ENCODE results near the gene PPP3R1.

PPP3R1 gene

DNA sequence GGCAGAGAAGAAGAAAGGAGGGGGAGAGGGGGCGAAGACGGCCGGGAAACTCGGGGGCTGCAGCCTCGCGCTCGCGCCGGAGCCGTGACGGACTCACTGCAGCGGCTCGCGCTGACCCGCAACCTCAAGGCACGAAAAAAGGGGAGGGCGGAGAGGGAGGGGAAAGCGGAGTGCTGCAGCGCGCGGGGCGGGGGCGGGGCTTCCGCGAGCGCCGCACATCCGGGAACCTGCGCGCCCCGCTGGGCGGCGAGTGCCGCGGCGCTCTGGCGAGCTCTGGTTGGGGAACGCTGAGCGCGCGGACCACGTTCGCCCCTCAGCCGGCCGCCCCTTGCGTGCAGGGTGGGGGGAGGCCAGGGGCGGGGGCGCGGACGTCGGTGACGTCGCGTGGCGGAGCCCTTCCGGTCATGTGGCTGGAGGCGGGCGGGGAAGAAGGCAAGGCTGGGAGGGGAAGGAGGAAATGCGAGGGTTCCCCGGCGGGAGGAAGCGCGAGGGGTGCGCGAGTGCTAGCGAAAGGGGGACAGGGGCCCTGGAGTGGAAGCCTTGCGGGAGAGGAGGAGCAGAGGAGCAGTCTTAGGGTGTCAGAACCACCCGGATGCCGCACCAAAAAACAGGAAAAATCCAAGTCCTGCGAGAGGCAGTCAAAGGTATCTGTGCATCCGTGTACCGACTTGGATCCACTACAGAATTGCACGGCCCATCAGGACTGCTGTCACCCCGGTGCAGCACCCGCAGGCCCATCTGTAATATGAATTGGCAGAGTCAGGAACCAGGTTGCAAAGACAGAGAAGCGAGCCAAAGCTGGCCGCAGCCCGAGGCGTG lies at the start of gene PPP3R1:
TSS of gene PPP3R1 (minus strand) at position 133 of the 819 bp plus-strand sequence. CDS start 405 bp downstream, outside the sequence.
- peak; percentile 95 to 97 for DNase-seq

GRCh38 chr2:68295516-68295915 lies 43.2 kb upstream of the PPP3R1 start:
- DNase-seq, result no peak

DNA sequence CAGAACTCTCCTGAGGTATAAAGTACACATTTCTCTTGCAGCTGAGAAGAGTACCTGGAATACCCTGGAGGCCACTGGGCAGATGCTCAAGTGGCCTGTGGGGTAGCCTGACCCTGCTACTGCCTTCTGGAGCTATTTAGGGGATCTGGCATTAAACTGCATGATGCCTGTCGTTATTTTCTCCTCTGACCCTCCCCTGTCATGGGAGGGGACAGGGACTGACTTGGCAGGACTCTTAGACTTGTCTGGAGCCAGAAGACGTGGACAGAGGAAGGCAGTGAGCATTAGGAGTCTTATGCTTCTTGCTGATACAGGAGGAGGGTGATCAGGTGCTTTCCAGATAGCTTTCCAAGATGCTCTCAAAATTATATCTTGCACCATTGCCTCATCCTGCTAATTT lies 42.6 kb upstream of the PPP3R1 start:
- DNase-seq, result no peak

DNA sequence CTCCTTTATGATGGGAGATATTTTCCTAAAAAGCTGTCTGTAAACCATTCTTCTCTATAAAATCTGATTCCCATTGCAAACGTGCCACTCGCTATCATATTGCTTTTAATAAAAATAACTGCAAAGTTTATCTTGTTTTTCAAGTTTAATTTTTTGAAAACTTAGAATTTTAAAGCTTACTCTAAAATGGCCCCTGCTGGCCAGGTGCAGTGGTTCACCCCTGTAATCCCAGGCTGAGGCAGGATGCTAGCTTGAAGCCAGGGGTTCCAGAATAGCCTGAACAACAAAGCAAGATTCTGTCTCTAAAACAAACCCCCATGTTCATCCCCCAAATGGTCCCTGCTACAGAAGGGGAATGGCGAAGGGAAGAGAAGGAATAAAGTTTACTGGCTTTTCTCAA lies 41.9 kb upstream of the PPP3R1 start:
- DNase-seq, result no peak

DNA sequence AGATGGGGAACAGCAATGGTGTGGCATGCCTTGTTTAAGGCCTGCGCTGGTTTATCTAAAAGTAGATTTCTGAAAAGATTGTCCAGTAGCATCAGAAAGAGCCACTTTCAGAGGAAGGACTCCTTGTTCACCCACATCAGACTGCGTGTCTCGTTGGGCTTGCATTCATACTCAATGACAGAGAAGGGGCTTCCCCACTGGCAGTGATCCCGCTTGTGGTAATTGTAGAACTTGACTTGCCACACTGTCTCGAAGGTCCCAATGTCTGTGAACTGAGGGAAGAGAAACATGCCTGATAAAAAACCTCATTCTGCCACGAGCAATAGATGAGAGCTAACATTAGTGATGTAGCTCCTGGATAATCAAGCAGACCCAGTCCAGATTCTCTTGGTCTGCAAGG lies 41.4 kb upstream of the PPP3R1 start:
- DNase-seq, result no peak

- no peak for DNase-seq
These were observed 40.7 kb upstream of the PPP3R1 start for GRCh38 chr2:68293024-68293423.

DNA sequence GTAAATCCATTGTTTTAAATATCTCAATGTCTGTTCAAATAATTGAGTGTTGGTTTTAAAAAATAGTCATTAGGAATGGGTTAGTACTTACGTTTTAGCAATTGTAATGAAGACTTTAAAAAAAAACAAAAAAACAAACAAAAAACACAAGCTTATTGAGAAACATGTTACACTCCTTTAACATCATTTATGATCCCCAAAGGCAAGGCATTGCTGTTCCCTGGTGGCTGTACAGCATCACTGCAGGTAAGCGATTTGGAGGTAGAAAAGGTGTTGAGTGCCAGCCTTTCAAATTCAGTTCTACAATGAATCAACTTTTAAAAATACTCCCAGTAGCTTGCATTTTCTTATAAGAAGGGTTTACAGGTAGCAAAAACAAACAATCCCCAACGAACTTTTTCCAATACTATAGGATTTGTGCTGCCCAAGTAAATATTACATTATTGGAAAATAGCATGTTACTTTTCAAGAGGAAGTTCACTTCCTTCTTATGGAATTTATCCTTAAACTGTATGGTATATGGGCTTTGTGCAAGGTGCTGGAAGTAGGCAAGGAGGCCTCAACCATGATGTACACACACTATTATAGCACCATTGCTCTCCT lies 39.9 kb upstream of the PPP3R1 start:
- peak; percentile 25 to 35 for DNase-seq

DNA sequence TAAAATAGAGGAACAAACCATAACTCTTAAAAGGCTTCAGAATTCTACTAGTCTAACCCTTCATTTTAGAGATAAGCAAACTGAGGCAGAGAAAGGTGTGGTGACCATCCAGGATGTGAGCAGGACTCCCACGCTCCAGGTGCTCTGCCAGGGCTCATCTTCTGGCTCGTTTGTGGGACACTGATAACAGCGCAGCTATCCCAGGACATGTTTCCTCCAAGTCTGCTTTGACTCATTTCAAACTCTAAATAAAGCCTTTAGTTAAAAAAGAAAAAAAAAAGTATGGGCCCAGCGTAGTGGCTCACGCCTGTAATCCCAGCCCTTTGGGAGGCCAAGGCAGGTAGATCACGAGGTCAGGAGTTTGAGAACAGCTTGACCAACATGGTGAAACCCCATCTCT lies 39.0 kb upstream of the PPP3R1 start:
- no peak for DNase-seq

- DNase-seq, result no peak
These were observed 38.6 kb upstream of the PPP3R1 start for GRCh38 chr2:68290901-68291300.

DNA sequence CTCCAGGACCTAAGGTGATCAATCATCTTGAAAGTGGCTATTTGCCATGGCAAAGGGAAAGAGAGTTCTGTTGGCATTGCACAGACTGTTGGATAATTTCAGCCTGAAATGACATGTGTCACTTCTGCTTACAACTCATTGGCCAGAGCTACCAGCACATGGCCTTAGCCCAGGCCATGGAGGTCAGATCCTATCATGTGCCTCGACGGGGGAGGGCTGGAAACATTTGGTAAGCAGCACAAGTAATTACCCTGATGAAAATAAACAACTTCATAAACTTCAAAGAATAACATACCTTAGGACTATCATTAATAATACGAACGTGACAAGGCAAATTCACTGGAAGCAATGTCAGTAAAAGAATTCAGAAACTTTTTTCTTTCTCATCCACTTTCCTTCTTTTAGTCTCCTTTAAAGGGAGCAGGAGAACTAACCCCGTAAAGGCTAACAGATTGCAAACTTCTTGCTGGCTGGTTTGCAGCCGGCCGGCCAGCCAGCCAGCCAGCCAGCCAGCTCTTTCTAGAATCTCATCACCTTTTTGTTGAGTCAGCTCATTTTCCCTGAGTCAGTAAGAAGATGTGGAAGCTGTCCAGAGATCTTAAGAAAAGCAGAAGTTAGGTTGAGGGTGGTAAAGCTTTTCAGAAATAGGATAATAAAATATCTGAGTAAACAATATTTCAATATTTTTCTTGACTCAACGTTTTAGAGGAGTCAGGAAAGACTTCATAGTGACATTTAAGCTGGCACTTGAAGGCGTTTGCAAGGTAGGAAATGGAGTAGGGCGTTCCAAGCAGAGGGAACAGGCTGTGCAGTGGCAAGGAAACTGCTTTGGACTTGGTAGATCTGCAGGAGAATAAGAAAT lies 35.5 kb upstream of the PPP3R1 start:
- DNase-seq, result no peak

GRCh38 chr2:68284896-68285295 lies 32.6 kb upstream of the PPP3R1 start:
- DNase-seq, result no peak

DNA sequence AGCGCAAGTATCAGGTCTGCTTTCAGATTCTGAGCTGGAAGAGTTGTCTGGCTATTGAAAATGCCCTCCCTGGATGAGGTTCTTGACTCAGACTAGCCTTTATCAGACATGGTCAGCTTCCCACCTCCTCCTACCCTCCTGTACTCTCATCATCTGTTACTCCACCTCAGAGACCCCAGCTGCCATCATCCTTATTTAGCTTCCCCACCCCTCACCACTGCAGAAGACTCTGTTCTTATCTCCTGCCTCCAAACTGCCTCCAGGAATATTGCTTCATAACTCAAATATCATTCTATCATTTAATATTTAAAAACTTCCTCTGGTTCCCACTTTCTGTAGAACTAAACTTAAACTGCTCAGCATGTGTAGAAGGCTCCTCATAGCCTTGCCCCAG lies 31.1 kb upstream of the PPP3R1 start:
- no peak for DNase-seq

DNA sequence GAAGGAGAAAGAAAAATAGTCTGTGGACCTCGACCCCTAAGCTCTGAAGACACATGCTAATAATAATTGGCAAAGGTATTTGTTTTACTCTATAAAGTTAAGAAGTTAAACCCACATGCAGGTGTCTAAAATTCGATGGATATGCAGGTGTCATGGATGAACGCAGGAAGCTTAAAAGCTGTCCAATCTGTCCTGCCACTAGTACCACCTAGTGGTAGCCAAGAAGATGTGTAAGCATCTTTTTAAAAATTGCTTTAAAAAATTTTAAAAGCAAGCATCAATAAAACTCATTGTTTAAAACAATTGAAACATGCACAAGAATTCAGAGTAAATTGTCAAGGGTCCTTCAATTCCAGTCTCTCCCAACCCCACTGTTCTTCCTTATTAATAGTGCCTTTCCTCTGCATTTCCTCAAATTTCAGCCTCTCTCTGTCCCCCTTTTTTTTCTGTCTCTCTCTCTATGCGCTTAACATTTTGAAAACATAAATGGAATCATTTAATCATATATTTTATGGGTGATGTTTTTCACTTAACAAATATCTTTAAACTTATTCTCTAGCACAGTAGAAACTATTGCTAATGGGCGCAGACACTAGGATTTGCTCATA lies 30.6 kb upstream of the PPP3R1 start:
- DNase-seq, result peak; percentile 35 to 59

GRCh38 chr2:68280796-68281195 lies 28.5 kb upstream of the PPP3R1 start:
- DNase-seq, result no peak

DNA sequence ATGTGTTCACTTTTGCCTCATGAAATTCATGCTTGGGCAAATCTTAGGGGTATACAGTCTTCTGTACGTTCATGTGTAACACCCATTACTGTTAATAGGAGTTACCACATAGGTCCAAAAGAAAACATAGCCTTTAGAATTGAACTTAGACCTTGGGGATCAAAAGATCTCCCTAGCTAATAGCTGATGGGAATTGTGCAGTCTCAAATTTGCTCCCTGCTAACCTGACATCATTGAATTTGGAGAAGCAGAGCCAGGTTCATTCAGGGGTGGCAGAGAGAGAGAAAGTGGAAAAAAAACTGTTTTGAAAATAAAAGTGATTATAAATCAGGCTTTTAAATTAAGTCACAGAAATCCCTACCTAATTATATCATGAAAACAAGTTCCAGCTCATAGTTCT lies 28.0 kb upstream of the PPP3R1 start:
- no peak for DNase-seq

DNA sequence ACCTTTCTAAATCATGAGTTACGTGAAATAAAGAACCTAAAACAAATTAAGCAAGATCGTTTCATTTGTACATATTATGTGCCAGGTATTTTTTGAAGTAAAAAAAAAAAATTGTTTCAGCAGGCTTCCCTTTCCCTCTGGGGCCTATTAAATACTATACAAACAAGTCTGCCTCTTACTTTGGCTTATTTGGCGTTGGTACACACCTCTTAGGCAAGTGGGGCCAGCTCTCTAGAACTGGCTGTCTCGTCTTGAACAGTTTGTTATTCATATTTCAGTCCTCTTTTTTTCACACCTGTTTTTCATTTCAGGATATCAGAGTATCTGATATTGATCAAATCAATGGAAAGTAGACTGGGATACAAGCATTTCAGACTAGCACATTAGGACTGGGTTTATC lies 27.4 kb upstream of the PPP3R1 start:
- no peak for DNase-seq

DNA sequence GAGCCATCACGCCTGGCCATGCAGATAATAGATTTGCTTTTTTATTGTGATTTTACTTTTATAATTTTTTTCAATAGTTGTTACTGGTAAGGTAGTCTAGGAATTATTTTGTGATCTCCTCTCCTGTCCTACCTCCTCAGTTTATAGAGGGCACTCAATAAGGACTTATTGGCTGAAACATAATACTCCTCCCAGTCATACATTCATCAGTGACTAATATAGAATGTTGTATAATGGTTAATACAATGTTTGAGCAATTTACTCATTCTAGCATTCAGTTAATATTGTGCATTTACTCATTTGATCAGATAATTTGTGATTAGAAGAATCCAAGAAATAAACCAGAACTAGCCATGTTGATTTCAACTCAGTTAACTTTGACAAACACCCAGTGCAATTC lies 25.8 kb upstream of the PPP3R1 start:
- no peak for DNase-seq

DNA sequence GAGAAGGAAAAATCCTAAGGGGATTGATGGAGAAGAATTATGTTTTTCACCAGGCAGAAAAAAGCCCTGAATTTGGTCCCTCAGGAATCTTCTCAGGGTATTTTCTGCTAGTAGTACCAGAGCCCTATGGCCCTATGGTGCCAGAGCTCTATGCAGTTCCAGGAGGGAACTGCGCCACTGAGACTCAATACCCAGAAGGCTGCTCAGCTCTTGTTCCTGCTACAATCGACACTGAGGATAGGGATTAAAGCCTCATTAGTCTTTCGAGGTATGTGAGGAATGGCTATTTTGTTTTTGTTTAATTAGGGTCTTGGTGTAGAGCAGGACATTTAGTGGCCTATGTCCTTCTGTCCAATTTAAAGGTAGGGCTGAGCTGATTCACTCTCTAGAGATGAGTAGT lies 21.7 kb upstream of the PPP3R1 start:
- no peak for DNase-seq

GRCh38 chr2:68272246-68272994 lies 20.1 kb upstream of the PPP3R1 start:
- DNase-seq, result no peak

DNA sequence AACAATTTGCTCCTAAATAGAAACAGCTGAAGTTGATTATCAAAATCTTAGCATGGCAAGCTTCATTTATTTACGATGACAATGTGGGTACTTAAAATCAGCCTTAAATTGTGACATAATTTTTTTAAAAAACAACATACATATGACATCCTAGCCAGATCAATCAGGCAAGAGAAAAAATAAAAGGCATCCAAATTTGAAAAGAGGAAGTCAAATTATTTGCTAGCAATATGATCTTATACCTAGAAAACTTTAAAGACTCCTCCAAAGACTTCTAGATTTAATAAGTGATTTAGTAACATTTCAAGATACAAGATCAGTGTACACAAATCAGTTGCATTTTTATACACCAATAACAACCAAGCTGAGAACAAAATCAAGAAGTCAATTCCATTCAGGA lies 14.3 kb upstream of the PPP3R1 start:
- DNase-seq, result no peak

- no peak for DNase-seq
These were observed 11.3 kb upstream of the PPP3R1 start for GRCh38 chr2:68263632-68264031.

DNA sequence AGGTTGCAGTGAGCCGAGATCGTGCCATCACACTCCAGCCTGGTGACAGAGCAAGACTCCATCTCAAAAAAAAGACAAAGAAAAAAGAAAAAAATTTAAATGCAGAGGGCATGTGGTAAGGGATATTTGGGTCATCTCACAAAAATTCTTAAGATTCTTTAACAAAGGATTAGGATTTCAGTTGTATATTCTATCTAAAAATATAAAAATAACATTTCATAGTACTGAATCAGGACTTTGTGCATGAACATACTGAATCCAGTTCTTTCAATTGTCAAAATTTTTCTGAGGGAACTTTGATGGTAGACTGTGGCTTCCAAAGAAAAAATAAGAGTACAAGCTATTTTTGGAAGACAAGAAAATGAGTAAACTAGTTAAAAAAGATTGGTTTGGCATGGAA lies 6.5 kb upstream of the PPP3R1 start:
- no peak for DNase-seq

DNA sequence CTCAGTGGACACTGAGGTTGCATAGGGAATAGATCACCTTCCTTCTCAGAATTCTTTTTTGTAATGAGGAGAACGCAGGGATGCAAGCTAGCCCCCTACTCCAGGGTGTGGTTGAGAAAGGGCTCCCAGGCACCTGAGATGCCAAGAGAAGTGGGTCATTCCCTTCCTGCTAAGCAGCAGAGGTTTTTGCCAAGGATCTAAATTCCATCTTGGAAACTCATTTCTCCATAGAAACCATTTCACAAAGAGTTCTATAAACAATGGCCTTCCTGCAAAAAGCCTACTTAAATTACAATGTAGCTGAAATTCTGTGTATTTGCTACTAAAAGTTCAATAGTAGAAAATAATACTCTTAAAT lies 3.7 kb upstream of the PPP3R1 start:
- DNase-seq, result no peak

Measured in CD4-positive, alpha-beta T cell treated with Interleukin-1 beta for 1 hour (primary cell).